Gastrocnemius medialis (tissue), 4 donors: ENCODE results near the gene SYNGR1.

Experiments
- CTCF ChIP-seq, 5 experiments: fragments of 450-650 bp in 3 of 5; fragments of 200-600 bp in 2 of 5; sonication (generic) in 2 of 5; IDR thresholded peaks in 4 of 5; conservative IDR thresholded peaks in 1 of 5; 1 replicate in 4 of 5; 2 replicates in 1 of 5; pipeline ENCODE4 v1.5.1; 2016 to 2019; ENCODE audit warnings: antibody characterized with exemption in 5 of 5, mild to moderate bottlenecking in 3 of 5, moderate library complexity in 3 of 5
- POLR2A ChIP-seq, 2 donors: fragments of 450-650 bp; IDR thresholded peaks; one replicate each; pipeline ENCODE4 v1.6.1; 2017; ENCODE audit warnings: antibody characterized with exemption in 2 of 2, mild to moderate bottlenecking in 2 of 2, moderate library complexity in 2 of 2

DNA sequence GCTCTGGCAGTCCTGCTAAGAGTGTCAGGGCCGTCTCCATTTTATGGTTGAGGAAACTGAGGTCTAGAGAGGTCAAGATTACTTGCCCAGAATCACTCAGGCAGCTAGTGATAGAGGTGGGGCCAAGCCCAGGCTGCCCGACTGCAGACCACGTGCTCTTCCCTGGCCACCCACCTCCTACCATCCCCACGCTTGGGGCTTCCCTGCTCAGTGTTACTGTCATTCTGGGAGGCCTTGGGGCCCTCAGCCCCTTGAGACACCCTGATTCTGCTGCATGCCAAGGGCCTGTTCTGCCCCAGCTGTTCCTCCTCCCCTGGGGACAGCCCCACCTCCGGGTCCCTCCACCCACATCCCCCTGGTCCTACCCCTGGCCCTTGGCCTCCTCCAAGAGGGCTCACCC lies 32.6 kb downstream of the SYNGR1 start:
- TF ChIP-seq CTCF (IDR thresholded peaks at IDR 0.05 in 4 of 5, conservative IDR thresholded peaks at IDR 0.05 in 1 of 5) = no peak
- no peak for TF ChIP-seq POLR2A (IDR thresholded peaks at IDR 0.05)
